HG03025 (cell line): Measurements from ENCODE around the gene XYLT1.
"Not testable (repeated sequence)": the region's sequence is repeated elsewhere in the genome, so short reads cannot be mapped to it uniquely, and the experiment has no call there.

Experiments used
- ATAC-seq: cut with Tn5 transposase; IDR thresholded peaks from one replicate; pipeline ENCODE4 v1.9.1; 2021; ENCODE audit warnings: mild to moderate bottlenecking, moderate library complexity; ENCODE audit not compliant: unreplicated experiment, low FRiP score

XYLT1 gene

GRCh38 chr16:17321824-17322223 is 148.9 kb downstream of the XYLT1 start:
- ATAC-seq, result no peak

- no peak for ATAC-seq
Observed at GRCh38 chr16:17320009-17320408, 150.8 kb downstream of the XYLT1 start.

DNA sequence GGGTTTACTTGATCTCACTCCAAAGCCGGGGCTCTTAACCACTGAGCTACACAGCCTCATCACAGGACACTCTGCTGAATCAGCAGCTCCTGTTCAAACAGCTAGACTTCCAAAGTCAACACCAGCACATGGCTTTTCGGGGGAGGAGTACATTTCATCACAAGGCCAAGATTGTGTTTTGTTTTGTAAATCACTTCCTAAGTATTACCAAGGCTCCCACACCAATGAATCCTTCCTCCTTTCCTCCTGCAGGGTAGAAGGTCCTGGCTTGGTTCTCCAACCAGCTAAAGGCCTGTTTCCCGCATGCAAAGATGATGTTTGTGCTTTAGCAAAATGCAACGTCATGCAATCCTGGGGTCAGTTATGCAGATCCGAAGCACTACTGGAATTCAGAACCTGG is 152.5 kb downstream of the XYLT1 start:
- no peak for ATAC-seq

- ATAC-seq, result no peak
Observed at GRCh38 chr16:17316005-17316404, 154.8 kb downstream of the XYLT1 start.

GRCh38 chr16:17313793-17314547 is 156.8 kb downstream of the XYLT1 start:
- no peak for ATAC-seq

GRCh38 chr16:17313085-17313611 is 157.6 kb downstream of the XYLT1 start:
- ATAC-seq, result no peak

DNA sequence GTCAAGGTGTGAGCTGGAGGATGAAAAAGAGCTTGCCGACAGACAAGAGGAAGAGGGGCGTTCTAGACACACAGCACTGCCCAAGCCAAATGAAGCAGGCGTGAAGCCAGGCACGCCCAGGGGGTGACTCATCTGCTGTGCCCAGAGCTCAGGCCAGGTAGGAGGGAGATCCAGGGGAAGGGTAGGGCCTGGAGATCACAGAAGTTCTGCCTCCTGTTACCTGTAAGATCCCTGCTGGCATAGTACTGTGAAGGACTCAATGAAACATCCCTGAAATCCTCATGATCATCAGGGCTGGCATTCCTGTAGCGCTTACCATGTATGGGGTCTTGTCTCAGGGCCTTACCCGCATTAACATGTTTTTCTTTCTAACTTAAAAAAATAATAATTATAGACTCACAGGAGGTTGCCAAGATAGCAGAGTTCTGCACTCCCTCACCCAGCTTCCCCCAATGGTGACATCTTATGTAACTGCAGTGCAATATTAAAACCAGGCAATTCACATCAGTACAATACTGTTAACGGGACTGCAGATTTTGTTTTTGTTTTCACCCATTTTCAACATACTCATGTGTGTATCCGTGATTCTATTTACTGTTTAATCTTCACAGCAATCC is 158.6 kb downstream of the XYLT1 start:
- no peak for ATAC-seq

GRCh38 chr16:17311333-17312093 is 159.2 kb downstream of the XYLT1 start:
- ATAC-seq, result no peak

GRCh38 chr16:17309510-17309909 is 161.2 kb downstream of the XYLT1 start:
- no peak for ATAC-seq

GRCh38 chr16:17308186-17308585 is 162.6 kb downstream of the XYLT1 start:
- ATAC-seq, result no peak

DNA sequence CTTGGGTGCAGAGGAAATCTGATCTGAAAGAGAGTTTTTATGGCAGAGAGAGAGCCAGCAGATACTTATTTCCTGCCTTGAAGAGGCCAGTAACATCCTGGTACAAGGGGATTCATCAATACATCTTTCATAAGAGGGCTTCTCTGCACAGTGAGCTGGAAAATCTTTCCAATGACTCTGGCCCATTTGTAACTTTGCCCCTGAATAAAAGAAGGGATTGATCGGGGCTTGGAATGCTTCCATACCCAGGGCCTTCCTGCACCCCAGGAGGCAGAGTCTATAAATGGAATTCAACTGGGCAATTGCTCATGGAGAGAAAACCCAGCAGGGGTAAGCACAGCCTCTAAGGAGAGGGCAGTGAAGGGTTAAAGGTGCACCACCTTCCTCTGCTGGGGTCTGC is 163.3 kb downstream of the XYLT1 start:
- no peak for ATAC-seq

DNA sequence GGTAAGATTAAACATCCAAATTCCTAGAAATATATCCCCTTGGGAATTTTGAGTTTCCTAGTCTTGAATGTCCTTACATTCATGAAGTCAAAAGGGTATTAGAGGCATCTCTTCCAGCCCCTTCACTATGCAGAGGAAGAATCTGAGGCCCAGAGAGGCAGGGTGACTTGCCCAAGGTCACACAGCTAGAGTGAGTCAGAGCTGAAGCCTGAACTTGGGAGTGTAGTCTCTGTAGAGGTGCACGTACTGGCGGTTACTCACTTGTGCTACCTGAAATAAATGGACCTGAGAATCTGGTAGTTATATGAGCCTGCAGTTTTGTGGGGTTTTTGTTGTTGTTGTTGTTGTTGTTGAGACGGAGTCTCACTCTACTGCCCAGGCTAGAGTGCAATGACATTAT is 164.0 kb downstream of the XYLT1 start:
- no peak for ATAC-seq

- not testable (repeated sequence) for ATAC-seq
Observed at GRCh38 chr16:17306211-17306610, 164.5 kb downstream of the XYLT1 start.

GRCh38 chr16:17305694-17306093 is 165.1 kb downstream of the XYLT1 start:
- ATAC-seq, result no peak

GRCh38 chr16:17304491-17305119 is 166.2 kb downstream of the XYLT1 start:
- ATAC-seq, result no peak

DNA sequence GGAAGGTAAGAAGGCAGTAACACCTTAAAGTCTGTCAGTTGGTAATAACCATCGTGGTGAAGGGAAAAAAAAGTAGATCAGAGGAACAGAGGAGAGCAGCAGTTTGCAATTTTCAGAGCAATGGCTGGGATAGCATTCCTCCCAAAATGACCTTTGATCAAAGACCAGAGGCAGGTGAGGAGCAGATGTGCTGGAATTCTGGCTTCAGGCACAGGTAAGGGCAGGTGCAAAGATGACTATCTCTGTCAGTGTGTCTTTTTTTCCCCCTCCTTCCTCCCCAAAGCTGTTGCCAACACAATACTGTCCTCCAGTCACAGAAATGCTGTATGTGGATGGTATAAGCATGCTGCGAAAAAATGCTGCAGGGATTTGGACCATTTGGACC is 166.7 kb downstream of the XYLT1 start:
- no peak for ATAC-seq

DNA sequence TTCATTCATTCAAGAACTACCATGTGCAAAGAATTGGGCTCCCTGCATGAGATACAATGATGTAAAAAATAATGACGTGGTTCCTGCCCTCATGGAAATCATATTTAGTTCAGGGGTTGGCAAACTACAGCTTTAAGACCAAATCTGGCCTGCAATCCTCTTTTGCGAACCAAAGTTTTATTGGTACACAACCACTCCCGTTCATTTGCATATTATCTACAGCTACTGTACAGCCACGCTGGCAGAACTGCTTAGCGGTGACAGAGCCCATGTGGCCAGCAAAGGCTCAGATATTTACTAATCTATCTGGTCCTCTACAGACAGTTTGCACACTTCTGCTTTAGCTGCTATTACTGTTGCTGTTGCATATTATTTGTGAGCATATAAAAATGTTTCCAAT is 167.7 kb downstream of the XYLT1 start:
- ATAC-seq, result no peak

- ATAC-seq, result no peak
Observed at GRCh38 chr16:17302620-17303019, 168.1 kb downstream of the XYLT1 start.

GRCh38 chr16:17302214-17302613 is 168.5 kb downstream of the XYLT1 start:
- ATAC-seq, result no peak

DNA sequence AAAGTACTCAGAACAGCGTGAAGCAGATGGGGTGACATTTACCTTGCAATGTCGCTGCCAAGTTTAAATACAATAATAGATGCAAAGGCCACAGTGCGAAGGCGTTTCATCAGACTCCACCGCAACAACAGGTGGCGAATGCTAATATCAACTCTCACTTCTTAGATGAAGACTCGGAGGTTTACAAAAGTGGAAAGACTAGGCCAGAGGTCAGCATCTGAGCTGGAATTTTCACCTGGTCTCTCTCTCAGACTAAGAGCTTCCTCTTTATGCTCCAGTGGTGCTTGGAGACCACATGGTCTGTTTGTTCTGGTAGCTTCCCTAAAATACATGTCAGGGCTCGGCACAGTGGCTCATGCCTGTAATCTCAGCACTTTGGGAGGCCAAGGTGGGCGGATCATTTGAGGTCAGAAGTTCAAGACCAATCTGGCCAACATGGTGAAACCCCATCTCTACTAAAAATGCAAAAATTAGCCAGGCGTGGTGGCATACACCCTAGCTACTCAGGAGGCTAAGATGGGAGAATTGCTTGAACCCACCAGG is 169.1 kb downstream of the XYLT1 start:
- peak; percentile 74 for ATAC-seq

DNA sequence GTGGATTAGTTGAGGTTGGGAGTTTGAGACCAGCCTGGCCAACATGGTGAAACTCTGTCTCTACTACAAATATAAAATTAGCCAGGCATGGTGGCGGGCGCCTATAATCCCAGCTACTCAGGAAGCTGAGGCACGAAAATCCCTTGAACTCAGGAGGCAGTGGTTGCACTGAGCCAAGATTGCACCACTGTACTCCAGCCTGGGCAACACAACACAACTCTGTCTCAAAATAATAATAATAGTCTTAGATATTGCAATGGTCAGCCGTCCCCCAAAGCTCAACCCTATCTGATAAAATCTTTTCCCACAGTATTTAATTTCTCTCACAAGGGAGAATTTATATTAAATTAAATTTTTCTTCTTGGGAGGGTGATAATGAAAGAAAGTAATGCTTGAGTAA is 169.6 kb downstream of the XYLT1 start:
- no peak for ATAC-seq
